Endothelial cell of umbilical vein (primary cell): ENCODE results near the gene PTGR3.

Experiments used
- EZH2 ChIP-seq: IDR thresholded peaks from 2 replicates; pipeline ENCODE4 v1.6.1; 2012; ENCODE audit warnings: borderline replicate concordance, low read depth, mild to moderate bottlenecking, moderate library complexity, low read length, inconsistent platforms; ENCODE audit not compliant: severe bottlenecking
- MYC ChIP-seq: IDR thresholded peaks from one replicate; pipeline ENCODE4 v1.6.1; 2011; ENCODE audit warnings: mild to moderate bottlenecking, low read depth, low read length
- POLR2A ChIP-seq: IDR thresholded peaks from 2 replicates; pipeline ENCODE4 v1.6.1; 2012; ENCODE audit warnings: low read depth, mild to moderate bottlenecking, control low read depth, low read length
- TF ChIP-seq, protein P1 (sequence below), 2 donors: IDR thresholded peaks; 1 replicate in 1 of 2; 2 replicates in 1 of 2; pipeline ENCODE4 v1.5.1; 2011; ENCODE audit warnings: low read length in 2 of 2, mild to moderate bottlenecking in 2 of 2, moderate library complexity in 2 of 2, control low read depth in 1 of 2, inconsistent platforms in 1 of 2, low read depth in 1 of 2; ENCODE audit not compliant: insufficient read depth in 1 of 2; ENCODE audit errors: extremely low read depth in 1 of 2
- TF ChIP-seq, protein P2 (sequence below): IDR thresholded peaks from 2 replicates; pipeline ENCODE4 v1.6.1; 2011; ENCODE audit not compliant: insufficient read depth, insufficient read length

DNA sequence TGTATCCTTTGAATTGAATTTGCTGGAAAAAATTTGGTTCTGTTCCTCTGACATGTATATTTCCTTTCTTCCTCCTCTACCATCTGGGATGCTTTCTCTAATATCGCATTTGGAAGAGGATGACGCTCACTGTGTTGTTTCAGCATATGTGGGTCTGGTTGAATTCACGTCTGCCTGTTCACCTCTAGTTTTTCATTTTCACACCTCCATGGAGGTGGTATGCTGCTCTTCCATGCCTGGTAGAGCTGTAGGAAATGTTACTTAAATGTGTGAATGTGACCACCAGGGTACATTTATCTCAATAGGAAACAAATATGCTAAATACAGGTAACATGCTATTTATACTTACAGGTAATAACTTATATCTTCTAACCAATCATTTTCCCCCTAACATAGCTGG, 46.2 kb upstream of the PTGR3 start:
- TF ChIP-seq, protein P1, sequence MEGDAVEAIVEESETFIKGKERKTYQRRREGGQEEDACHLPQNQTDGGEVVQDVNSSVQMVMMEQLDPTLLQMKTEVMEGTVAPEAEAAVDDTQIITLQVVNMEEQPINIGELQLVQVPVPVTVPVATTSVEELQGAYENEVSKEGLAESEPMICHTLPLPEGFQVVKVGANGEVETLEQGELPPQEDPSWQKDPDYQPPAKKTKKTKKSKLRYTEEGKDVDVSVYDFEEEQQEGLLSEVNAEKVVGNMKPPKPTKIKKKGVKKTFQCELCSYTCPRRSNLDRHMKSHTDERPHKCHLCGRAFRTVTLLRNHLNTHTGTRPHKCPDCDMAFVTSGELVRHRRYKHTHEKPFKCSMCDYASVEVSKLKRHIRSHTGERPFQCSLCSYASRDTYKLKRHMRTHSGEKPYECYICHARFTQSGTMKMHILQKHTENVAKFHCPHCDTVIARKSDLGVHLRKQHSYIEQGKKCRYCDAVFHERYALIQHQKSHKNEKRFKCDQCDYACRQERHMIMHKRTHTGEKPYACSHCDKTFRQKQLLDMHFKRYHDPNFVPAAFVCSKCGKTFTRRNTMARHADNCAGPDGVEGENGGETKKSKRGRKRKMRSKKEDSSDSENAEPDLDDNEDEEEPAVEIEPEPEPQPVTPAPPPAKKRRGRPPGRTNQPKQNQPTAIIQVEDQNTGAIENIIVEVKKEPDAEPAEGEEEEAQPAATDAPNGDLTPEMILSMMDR (IDR thresholded peaks at IDR 0.05; ENCODE audit: extremely low read depth in 1 of 2, insufficient read depth in 1 of 2, low read depth in 1 of 2, low read length in 2 of 2): no peak
- TF ChIP-seq, protein P2, sequence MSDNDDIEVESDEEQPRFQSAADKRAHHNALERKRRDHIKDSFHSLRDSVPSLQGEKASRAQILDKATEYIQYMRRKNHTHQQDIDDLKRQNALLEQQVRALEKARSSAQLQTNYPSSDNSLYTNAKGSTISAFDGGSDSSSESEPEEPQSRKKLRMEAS: no peak
- no peak for TF ChIP-seq POLR2A
- no peak for TF ChIP-seq MYC
- TF ChIP-seq EZH2: no peak
